K562 (cell line): ENCODE results near the gene HAUS7. TPM values are rescaled to one million over a fixed set of nuclear protein-coding genes. Genes with fewer than 3 reads are reported as not detected.

Experiments
- CCAR2 ChIP-seq: fragments of 200-400 bp; formaldehyde crosslinking; IDR thresholded peaks from 2 replicates; pipeline ENCODE4 v1.6.1; 2017; ENCODE audit warnings: mild to moderate bottlenecking, low read depth, low read length
- CSDE1 ChIP-seq, 2 experiments: fragments of 450-650 bp; IDR thresholded peaks; 2 replicates each; pipeline ENCODE4 v1.6.1; 2016; ENCODE audit warnings: mild to moderate bottlenecking in 1 of 2
- DIDO1 ChIP-seq: fragments of 450-650 bp; IDR thresholded peaks from 2 replicates; pipeline ENCODE4 v1.6.1; 2016; ENCODE audit warnings: low read depth, missing biosample characterization, missing genetic modification characterization
- FOXP1 ChIP-seq: sonication (generic); formaldehyde crosslinking; IDR thresholded peaks from 2 replicates; pipeline ENCODE4 v1.8.0; 2022; ENCODE audit warnings: mild to moderate bottlenecking, missing genetic modification reagents
- HNRNPK ChIP-seq: fragments of 200-400 bp; formaldehyde crosslinking; IDR thresholded peaks from one replicate; pipeline ENCODE4 v1.6.1; 2018; ENCODE audit warnings: mild to moderate bottlenecking, low read depth, low read length; ENCODE audit not compliant: poor library complexity, severe bottlenecking
- SLC30A9 ChIP-seq: fragments of 250-450 bp; sonication (Bioruptor Pico); IDR thresholded peaks from 2 replicates; pipeline ENCODE4 v1.8.0; 2022; ENCODE audit warnings: mild to moderate bottlenecking, moderate library complexity
- SRSF3 ChIP-seq: fragments of 200-400 bp; formaldehyde crosslinking; IDR thresholded peaks from 2 replicates; pipeline ENCODE4 v1.6.1; 2016; ENCODE audit warnings: mild to moderate bottlenecking, low read length, moderate library complexity; ENCODE audit not compliant: insufficient read depth
- ZNF217 ChIP-seq: sonication (generic); formaldehyde crosslinking; IDR thresholded peaks from 2 replicates; pipeline ENCODE4 v1.8.0; 2022; ENCODE audit warnings: mild to moderate bottlenecking, missing genetic modification reagents
- ZNF23 ChIP-seq: fragments of 250-450 bp; sonication (Bioruptor Pico); IDR thresholded peaks from 2 replicates; pipeline ENCODE4 v1.4.0; 2020; ENCODE audit warnings: mild to moderate bottlenecking
- polyA plus RNA-seq, 8 experiments: library from polyadenylated mRNA; depleted of rRNA in 4 of 8; stranded (reverse) in 5 of 8; unstranded in 3 of 8; fragments of >200 nt; fragmentation: Nextera tagmentation in 2 of 8; fragmentation: Illumina TruSeq in 1 of 8; extraction: Ambion mirVana in 2 of 8; extraction: Trizol in 1 of 8; gene quantifications; 2 replicates each; pipeline versions ENCODE4 v1.2.1 to v1.2.3, GENCODE V29; 2011 to 2014; ENCODE audit warnings: inconsistent platforms in 1 of 8, missing spikeins in 1 of 8
- total RNA-seq, 7 experiments: library from RNA; depleted of rRNA in 6 of 7; stranded (reverse); fragments of >200 nt in 6 of 7; fragmentation: Illumina TruSeq in 2 of 7; extraction: Trizol in 2 of 7; gene quantifications; 2 replicates each; pipeline versions ENCODE4 v1.2.1 to v1.2.3, GENCODE V29; 2011 to 2021; ENCODE audit warnings: low replicate concordance in 1 of 7
- TF ChIP-seq, protein P1 (sequence below), 2 experiments: fragments of 450-650 bp; formaldehyde crosslinking in 1 of 2; IDR thresholded peaks; 2 replicates each; pipeline versions ENCODE4 v1.4.0 to v1.6.1; 2014 to 2020; ENCODE audit warnings: mild to moderate bottlenecking in 2 of 2, borderline replicate concordance in 1 of 2, low read depth in 1 of 2
- TF ChIP-seq, protein P2 (sequence below): IDR thresholded peaks from 3 replicates; pipeline ENCODE4 v1.6.1; 2011; ENCODE audit warnings: borderline replicate concordance, mild to moderate bottlenecking; ENCODE audit not compliant: insufficient read length, insufficient read depth
- TF ChIP-seq, protein P3 (sequence below): fragments of 450-650 bp; formaldehyde crosslinking; IDR thresholded peaks from 2 replicates; pipeline ENCODE4 v1.4.0; 2022; ENCODE audit warnings: missing genetic modification characterization

The HAUS7 gene
- total and polyA plus RNA-seq, 9 of the 15 experiments (the other 6 are each of a cell fraction or from before 2014, with no cell fraction given) = 10.0 to 94.9 (median 48.8) TPM

DNA sequence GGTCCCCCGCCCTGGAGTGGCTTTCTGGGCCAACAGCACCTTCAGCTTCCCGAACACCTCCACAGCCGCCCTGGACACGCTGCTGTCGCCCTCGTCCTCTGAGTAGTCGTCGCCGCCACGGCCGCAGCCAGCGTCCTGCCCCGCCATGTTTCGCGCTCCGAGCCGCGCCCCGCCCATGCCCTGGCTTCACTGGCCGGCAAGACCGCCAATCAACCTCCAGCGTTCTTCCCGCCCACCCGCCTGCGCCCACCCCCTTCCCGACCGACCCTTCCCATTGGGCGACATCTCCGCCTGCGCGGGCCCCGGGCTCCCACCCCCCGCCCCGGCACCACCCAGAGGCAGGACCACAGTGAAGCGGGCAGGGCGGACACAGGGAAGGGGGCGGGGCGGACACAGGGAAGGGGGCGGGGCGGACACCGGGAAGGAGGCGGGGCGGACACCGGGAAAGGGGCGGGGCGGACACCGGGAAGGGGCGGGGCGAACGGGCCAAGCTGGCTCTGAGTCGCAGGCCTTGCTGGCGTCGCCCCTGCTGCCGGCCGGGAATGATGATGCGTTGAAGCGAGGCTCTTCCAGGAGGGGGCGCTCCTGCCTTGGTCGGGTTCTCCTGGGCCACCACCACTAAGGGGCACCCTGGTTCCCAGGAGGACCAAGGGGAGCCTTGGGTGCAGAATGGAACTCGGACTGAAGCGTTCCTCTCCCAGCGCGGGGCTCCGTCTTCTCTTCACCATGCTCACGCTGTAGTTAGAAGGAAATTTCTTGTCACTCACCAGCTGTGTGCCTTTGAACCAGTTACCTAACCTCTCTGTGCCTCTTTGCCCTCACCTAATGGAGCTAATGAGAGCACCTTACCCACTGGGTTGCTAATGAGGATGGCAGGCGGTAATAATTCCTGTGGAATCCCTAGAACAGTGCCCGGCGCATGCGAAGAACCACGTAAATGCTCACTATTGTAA is at the start of gene HAUS7 (continued):
- TF ChIP-seq, protein P1, sequence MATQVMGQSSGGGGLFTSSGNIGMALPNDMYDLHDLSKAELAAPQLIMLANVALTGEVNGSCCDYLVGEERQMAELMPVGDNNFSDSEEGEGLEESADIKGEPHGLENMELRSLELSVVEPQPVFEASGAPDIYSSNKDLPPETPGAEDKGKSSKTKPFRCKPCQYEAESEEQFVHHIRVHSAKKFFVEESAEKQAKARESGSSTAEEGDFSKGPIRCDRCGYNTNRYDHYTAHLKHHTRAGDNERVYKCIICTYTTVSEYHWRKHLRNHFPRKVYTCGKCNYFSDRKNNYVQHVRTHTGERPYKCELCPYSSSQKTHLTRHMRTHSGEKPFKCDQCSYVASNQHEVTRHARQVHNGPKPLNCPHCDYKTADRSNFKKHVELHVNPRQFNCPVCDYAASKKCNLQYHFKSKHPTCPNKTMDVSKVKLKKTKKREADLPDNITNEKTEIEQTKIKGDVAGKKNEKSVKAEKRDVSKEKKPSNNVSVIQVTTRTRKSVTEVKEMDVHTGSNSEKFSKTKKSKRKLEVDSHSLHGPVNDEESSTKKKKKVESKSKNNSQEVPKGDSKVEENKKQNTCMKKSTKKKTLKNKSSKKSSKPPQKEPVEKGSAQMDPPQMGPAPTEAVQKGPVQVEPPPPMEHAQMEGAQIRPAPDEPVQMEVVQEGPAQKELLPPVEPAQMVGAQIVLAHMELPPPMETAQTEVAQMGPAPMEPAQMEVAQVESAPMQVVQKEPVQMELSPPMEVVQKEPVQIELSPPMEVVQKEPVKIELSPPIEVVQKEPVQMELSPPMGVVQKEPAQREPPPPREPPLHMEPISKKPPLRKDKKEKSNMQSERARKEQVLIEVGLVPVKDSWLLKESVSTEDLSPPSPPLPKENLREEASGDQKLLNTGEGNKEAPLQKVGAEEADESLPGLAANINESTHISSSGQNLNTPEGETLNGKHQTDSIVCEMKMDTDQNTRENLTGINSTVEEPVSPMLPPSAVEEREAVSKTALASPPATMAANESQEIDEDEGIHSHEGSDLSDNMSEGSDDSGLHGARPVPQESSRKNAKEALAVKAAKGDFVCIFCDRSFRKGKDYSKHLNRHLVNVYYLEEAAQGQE (IDR thresholded peaks at IDR 0.05; ENCODE audit: borderline replicate concordance) = peak; percentile 66; the same call in 1 of the 2 replicates
- TF ChIP-seq, protein P1 (CRISPR knock-in tag; IDR thresholded peaks at IDR 0.05; ENCODE audit: low read depth) = no peak
- TF ChIP-seq CCAR2 (no peak), DIDO1 (no peak), SRSF3 (no peak), CSDE1 (IDR thresholded peaks at IDR 0.05) (no peak), HNRNPK (no peak), FOXP1 (CRISPR knock-in tag) (no peak), ZNF217 (CRISPR knock-in tag) (no peak), ZNF23 (CRISPR knock-in tag) (no peak), SLC30A9 (CRISPR knock-in tag) (no peak)
- TF ChIP-seq, protein P2, sequence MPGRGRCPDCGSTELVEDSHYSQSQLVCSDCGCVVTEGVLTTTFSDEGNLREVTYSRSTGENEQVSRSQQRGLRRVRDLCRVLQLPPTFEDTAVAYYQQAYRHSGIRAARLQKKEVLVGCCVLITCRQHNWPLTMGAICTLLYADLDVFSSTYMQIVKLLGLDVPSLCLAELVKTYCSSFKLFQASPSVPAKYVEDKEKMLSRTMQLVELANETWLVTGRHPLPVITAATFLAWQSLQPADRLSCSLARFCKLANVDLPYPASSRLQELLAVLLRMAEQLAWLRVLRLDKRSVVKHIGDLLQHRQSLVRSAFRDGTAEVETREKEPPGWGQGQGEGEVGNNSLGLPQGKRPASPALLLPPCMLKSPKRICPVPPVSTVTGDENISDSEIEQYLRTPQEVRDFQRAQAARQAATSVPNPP = no peak
- TF ChIP-seq, protein P3, sequence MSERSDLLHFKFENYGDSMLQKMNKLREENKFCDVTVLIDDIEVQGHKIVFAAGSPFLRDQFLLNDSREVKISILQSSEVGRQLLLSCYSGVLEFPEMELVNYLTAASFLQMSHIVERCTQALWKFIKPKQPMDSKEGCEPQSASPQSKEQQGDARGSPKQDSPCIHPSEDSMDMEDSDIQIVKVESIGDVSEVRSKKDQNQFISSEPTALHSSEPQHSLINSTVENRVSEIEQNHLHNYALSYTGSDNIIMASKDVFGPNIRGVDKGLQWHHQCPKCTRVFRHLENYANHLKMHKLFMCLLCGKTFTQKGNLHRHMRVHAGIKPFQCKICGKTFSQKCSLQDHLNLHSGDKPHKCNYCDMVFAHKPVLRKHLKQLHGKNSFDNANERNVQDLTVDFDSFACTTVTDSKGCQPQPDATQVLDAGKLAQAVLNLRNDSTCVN (CRISPR knock-in tag) = no peak
